Measurements from ENCODE around the gene COLEC11. TPM values are rescaled to one million over a fixed set of nuclear protein-coding genes. Genes with fewer than 3 reads are reported as not detected.

The COLEC11 gene
- total RNA-seq, 2 experiments from 2014 or later = 0.47 TPM; not detected in 1

- H3K9me3 ChIP-seq (ENCODE audit: control insufficient read depth in 1 of 2, insufficient read depth in 1 of 2, low read length in 2 of 2) = no peaks in the 10 kb centered on the region
- H3K4me1 ChIP-seq (ENCODE audit: insufficient read depth, low read length) = no peaks in the 10 kb centered on the region
- no peak overlapping the region for H3K27ac Mint-ChIP-seq
- ATAC-seq (ENCODE audit: poor library complexity) (no peak), DNase-seq (peak in 1 of 14 experiments; percentile 23)
- H3K4me3 ChIP-seq (ENCODE audit: low read length) = no peak overlapping the region
- POLR2A ChIA-PET = no interaction called here
- H3K36me3 ChIP-seq (ENCODE audit: insufficient read depth, low read length) = no peaks in the 10 kb centered on the region
- no peaks in the 10 kb centered on the region for H3K27me3 Mint-ChIP-seq
- H3K27me3 ChIP-seq (ENCODE audit: control insufficient read depth in 1 of 2, insufficient read depth in 2 of 2, low read length in 2 of 2) = no peaks in the 10 kb centered on the region
- H3K4me1 Mint-ChIP-seq (ENCODE audit: low read depth) = no peaks in the 10 kb centered on the region
- H3K4me3 Mint-ChIP-seq = no peak overlapping the region
- no peaks in the 10 kb centered on the region for H3K9me3 Mint-ChIP-seq
- intact Hi-C loops (cut with DNase I, micrococcal nuclease) = no loop called here
- CTCF ChIA-PET = interaction anchor here (0.9 kb wide), 1 partner anchor 20 kb away, joined by 3 read pairs; no protein-coding TSS in a partner anchor
- no peaks in the 10 kb centered on the region for H3K36me3 Mint-ChIP-seq (ENCODE audit: low read depth)
- H3K27ac ChIP-seq (ENCODE audit: low read depth in 1 of 2, low read length in 2 of 2) = no peak overlapping the region
- no peak for TF ChIP-seq CTCF (IDR thresholded peaks at IDR 0.05)
Measured at GRCh38 chr2:3641841-3642421, 47.0 kb downstream of the COLEC11 start.

DNA sequence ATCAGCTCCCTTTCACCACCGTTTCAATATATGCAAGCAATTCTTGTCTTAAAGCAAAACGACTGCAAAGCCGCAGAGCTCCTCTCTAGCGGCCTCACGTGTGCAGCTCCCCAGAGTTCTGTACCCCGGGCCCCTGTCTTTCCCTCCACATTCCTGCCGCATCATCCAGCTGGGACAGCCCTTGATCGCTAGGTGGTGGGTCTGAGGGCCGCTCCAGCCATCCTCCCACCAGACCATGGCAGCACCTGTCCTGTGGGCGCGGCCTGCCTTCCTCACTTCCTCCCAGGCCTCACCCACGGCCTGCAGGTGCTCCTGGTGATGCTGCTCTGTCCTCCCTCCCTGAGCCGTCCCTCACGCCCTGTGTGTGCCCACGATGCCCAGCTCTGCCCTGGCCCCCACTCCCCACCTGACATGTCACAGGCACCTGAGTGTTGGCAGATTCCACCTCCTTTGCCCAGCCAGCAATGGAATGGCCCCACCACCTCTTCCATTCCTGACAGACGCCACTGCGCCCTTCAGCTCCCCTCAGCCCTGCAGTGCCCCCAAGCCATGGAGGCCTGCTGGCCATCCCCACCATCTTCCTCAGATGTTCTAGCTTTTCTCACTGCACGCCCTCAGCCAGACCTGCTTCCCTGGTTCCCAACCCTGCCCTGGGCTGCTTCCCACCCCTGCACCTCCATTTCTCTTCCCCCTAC lies 47.8 kb downstream of the COLEC11 start:
- Mint-ChIP-seq H3K4me1 (ENCODE audit: low read depth) (no peaks in the 10 kb centered on the region), H3K27ac (no peak overlapping the region), H3K4me3 (no peak overlapping the region), H3K36me3 (ENCODE audit: low read depth) (no peaks in the 10 kb centered on the region), H3K27me3 (no peaks in the 10 kb centered on the region), H3K9me3 (no peaks in the 10 kb centered on the region)
- Histone ChIP-seq H3K27ac (ENCODE audit: low read depth in 1 of 2, low read length in 2 of 2) (no peak overlapping the region), H3K27me3 (ENCODE audit: control insufficient read depth in 1 of 2, insufficient read depth in 2 of 2, low read length in 2 of 2) (no peaks in the 10 kb centered on the region), H3K9me3 (ENCODE audit: control insufficient read depth in 1 of 2, insufficient read depth in 1 of 2, low read length in 2 of 2) (no peaks in the 10 kb centered on the region), H3K4me1 (ENCODE audit: insufficient read depth, low read length) (no peaks in the 10 kb centered on the region), H3K4me3 (ENCODE audit: low read length) (no peak overlapping the region), H3K36me3 (ENCODE audit: insufficient read depth, low read length) (no peaks in the 10 kb centered on the region)
- no peak for TF ChIP-seq CTCF (IDR thresholded peaks at IDR 0.05)
- ChIA-PET CTCF (no interaction called here), POLR2A (no interaction called here)
- ATAC-seq (ENCODE audit: poor library complexity) = no peak
- intact Hi-C loops (cut with DNase I, micrococcal nuclease) = no loop called here
- DNase-seq = peak in 2 of 14 experiments; percentile 5 to 24

- TF ChIP-seq CTCF (IDR thresholded peaks at IDR 0.05) = no peak
- Mint-ChIP-seq H3K4me1 (ENCODE audit: low read depth) (no peaks in the 10 kb centered on the region), H3K27me3 (no peaks in the 10 kb centered on the region), H3K4me3 (no peak overlapping the region), H3K27ac (no peak overlapping the region), H3K36me3 (ENCODE audit: low read depth) (no peaks in the 10 kb centered on the region), H3K9me3 (no peaks in the 10 kb centered on the region)
- intact Hi-C loops (cut with DNase I, micrococcal nuclease) = no loop called here
- H3K27me3 ChIP-seq (ENCODE audit: control insufficient read depth in 1 of 2, insufficient read depth in 2 of 2, low read length in 2 of 2) = no peaks in the 10 kb centered on the region
- ChIA-PET CTCF (no interaction called here), POLR2A (interaction anchor here (1.0 kb wide), 1 partner anchor 85 kb away, joined by 3 read pairs; the partner anchor contains the start of gene RNASEH1)
- H3K4me3 ChIP-seq (ENCODE audit: low read length) = no peak overlapping the region
- no peak overlapping the region for H3K27ac ChIP-seq (ENCODE audit: low read depth in 1 of 2, low read length in 2 of 2)
- H3K9me3 ChIP-seq (ENCODE audit: control insufficient read depth in 1 of 2, insufficient read depth in 1 of 2, low read length in 2 of 2) = no peaks in the 10 kb centered on the region
- no peaks in the 10 kb centered on the region for H3K36me3 ChIP-seq (ENCODE audit: insufficient read depth, low read length)
- H3K4me1 ChIP-seq (ENCODE audit: insufficient read depth, low read length) = no peaks in the 10 kb centered on the region
- ATAC-seq (ENCODE audit: poor library complexity) (no peak), DNase-seq (peak in 2 of 14 experiments; percentile 14 to 23)
Measured at GRCh38 chr2:3643371-3644245, 48.7 kb downstream of the COLEC11 start.
